Activated naive CD8-positive, alpha-beta T cell treated with anti-CD3 and anti-CD28 coated beads, Interleukin-2, amount 10 ng/mL, durations not matched to agents 7 days and 5 days (primary cell): ENCODE data around the gene UBE2M. TPM values are rescaled to one million over a fixed set of nuclear protein-coding genes. Genes with fewer than 3 reads are reported as not detected.

Experiments
- microRNA-seq: library from miRNA; unstranded; fragments of <30 nt; microRNA quantifications from one replicate; pipeline ENCODE4 v1.2.0, GENCODE V29; 2022
- total RNA-seq, 2 experiments: library from RNA; stranded (reverse); gene quantifications; one replicate each; pipeline ENCODE4 v1.2.3, GENCODE V29; 2021

UBE2M gene
- total RNA-seq, 2 experiments from 2014 or later: 79.5 to 81.2 TPM

Small RNA genes lying within 50 kb of the gene (microRNA-seq; reads per million reads assigned to microRNA genes)
- gene MIR6807: not detected

Other genes with a start within 250 kb of the UBE2M start
- 1 to 10 TPM; 6.3 TPM for gene ZSCAN22, start 231.6 kb downstream of the UBE2M start, total RNA-seq
- gene A1BG, start 205.1 kb downstream of the UBE2M start, total RNA-seq: 10 to 100 TPM; 21.0 to 22.8 TPM
- gene ZNF497, start 195.9 kb downstream of the UBE2M start, total RNA-seq: 1 to 10 TPM; 1.7 to 2.1 TPM
- gene ZNF837, start 177.6 kb downstream of the UBE2M start, total RNA-seq: 1 to 10 TPM; 2.9 to 3.5 TPM
- gene RPS5, start 171.3 kb downstream of the UBE2M start, total RNA-seq: 1,000 to 10,000 TPM; 1,038 to 1,039 TPM
- under 1 TPM; 0.83 to 0.94 TPM for gene RNF225, start 163.0 kb downstream of the UBE2M start, total RNA-seq
- gene ZNF584, start 150.0 kb downstream of the UBE2M start, total RNA-seq: 10 to 100 TPM in 1 of 2 experiments, 1 to 10 TPM in 1; 8.6 to 10.6 TPM
- 1 to 10 TPM; 7.3 to 7.4 TPM for gene ZNF132, start 118.5 kb downstream of the UBE2M start, total RNA-seq
- gene ZNF324B, start 107.0 kb downstream of the UBE2M start, total RNA-seq: 10 to 100 TPM; 11.6 to 13.9 TPM
- 10 to 100 TPM; 18.0 to 18.5 TPM for gene ZNF324, start 91.5 kb downstream of the UBE2M start, total RNA-seq
- gene ZNF446, start 82.3 kb downstream of the UBE2M start, total RNA-seq: 10 to 100 TPM; 10.9 TPM
- 10 to 100 TPM; 13.7 to 15.4 TPM for gene SLC27A5, start 46.6 kb downstream of the UBE2M start, total RNA-seq
- 10 to 100 TPM; 18.9 to 19.5 TPM for gene ZBTB45, start 38.8 kb downstream of the UBE2M start, total RNA-seq
- gene TRIM28, start 14.5 kb downstream of the UBE2M start, total RNA-seq: 100 to 1,000 TPM; 409 to 412 TPM
- 100 to 1,000 TPM in 1 of 2 experiments, 10 to 100 TPM in 1; 99.0 to 111 TPM for gene CHMP2A, start 3.5 kb downstream of the UBE2M start, total RNA-seq
- 10 to 100 TPM; 31.3 to 31.7 TPM for gene MZF1, start 14.7 kb upstream of the UBE2M start, total RNA-seq